Ovary (tissue), 3 donors: ENCODE measurements around the gene HIVEP1.

Source experiments
- CTCF ChIP-seq, 3 donors: fragments of 450-650 bp in 2 of 3; fragments of 200-600 bp in 1 of 3; IDR thresholded peaks; one replicate each; pipeline versions ENCODE4 v1.5.1 to v1.8.0; 2016 to 2022; ENCODE audit warnings: antibody characterized with exemption in 3 of 3, mild to moderate bottlenecking in 1 of 3
- POLR2A ChIP-seq: fragments of 450-650 bp; IDR thresholded peaks from one replicate; pipeline ENCODE4 v1.6.1; 2017; ENCODE audit warnings: antibody characterized with exemption, mild to moderate bottlenecking, moderate library complexity
- donor health status: DM: no; HTN: no; CAD: no.

- TF ChIP-seq CTCF (IDR thresholded peaks at IDR 0.05) (no peak), POLR2A (no peak)
Measured at GRCh38 chr6:12170351-12171092, 158.4 kb downstream of the HIVEP1 start.
